Transverse colon (tissue), 4 donors: ENCODE results near the gene HIPK3.

Experiments used
- EP300 ChIP-seq: sonication (generic); formaldehyde crosslinking; IDR thresholded peaks from one replicate; pipeline ENCODE4 v1.6.1; 2017; ENCODE audit warnings: antibody characterized with exemption, low read depth
- POLR2A ChIP-seq: fragments of 450-650 bp; IDR thresholded peaks from one replicate; pipeline ENCODE4 v1.6.1; 2016; ENCODE audit warnings: antibody characterized with exemption, mild to moderate bottlenecking, moderate library complexity
- POLR2AphosphoS5 ChIP-seq, 3 donors: sonication (generic); formaldehyde crosslinking; IDR thresholded peaks; one replicate each; pipeline ENCODE4 v1.6.1; 2016; ENCODE audit warnings: antibody characterized with exemption in 3 of 3
- TF ChIP-seq, protein P1 (sequence below), 5 experiments: fragments of 200-600 bp in 3 of 5; fragments of 450-650 bp in 2 of 5; sonication (generic) in 3 of 5; IDR thresholded peaks; 1 replicate in 2 of 5; 2 replicates in 3 of 5; pipeline ENCODE4 v1.5.1; 2016 to 2017; ENCODE audit warnings: antibody characterized with exemption in 5 of 5, inconsistent platforms in 3 of 5, mild to moderate bottlenecking in 2 of 5, moderate library complexity in 1 of 5

DNA sequence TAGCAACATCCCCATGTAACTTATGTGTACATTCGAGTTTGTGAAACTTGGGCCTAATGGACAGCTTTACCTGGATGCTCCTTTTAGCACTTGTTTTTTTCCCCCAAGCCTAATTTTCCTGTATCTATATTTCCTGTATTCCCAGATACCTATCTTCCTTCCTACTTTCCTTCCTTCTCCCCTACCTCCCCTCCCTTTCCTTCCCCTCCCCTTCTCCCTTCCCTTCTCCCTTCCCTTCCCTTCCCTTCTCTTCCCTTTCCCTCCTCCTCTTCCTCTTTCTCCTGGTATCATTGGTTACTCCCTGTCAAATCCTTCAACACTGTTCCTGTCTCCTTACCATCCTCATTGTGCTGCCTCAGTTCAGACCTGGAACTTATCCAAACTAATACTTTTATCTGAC lies 111.8 kb downstream of the HIPK3 start:
- TF ChIP-seq, protein P1, sequence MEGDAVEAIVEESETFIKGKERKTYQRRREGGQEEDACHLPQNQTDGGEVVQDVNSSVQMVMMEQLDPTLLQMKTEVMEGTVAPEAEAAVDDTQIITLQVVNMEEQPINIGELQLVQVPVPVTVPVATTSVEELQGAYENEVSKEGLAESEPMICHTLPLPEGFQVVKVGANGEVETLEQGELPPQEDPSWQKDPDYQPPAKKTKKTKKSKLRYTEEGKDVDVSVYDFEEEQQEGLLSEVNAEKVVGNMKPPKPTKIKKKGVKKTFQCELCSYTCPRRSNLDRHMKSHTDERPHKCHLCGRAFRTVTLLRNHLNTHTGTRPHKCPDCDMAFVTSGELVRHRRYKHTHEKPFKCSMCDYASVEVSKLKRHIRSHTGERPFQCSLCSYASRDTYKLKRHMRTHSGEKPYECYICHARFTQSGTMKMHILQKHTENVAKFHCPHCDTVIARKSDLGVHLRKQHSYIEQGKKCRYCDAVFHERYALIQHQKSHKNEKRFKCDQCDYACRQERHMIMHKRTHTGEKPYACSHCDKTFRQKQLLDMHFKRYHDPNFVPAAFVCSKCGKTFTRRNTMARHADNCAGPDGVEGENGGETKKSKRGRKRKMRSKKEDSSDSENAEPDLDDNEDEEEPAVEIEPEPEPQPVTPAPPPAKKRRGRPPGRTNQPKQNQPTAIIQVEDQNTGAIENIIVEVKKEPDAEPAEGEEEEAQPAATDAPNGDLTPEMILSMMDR (IDR thresholded peaks at IDR 0.05) = no peak
- TF ChIP-seq POLR2A = no peak
- no peak for TF ChIP-seq POLR2AphosphoS5 (IDR thresholded peaks at IDR 0.05)
- TF ChIP-seq EP300 = no peak
